Progenitor cell of endocrine pancreas (in vitro differentiated cells): ENCODE measurements around the gene ITGBL1. TPM values are rescaled to one million over a fixed set of nuclear protein-coding genes. Genes with fewer than 3 reads are reported as not detected.

Experiments used
- DNase-seq: peaks from one replicate; pipeline ENCODE4 v3.0.0; 2021; ENCODE audit warnings: low spot score; ENCODE audit not compliant: unreplicated experiment
- H3K27ac Mint-ChIP-seq: 2 replicates; pipeline ENCODE4 v1.8.0; 2021; ENCODE audit warnings: mild to moderate bottlenecking, moderate library complexity, mixed read lengths
- H3K27me3 Mint-ChIP-seq: 2 replicates; pipeline ENCODE4 v1.8.0; 2021; ENCODE audit warnings: mixed read lengths
- H3K36me3 Mint-ChIP-seq: 2 replicates; pipeline ENCODE4 v1.8.0; 2022; ENCODE audit warnings: mixed read lengths; ENCODE audit not compliant: insufficient read depth
- H3K4me1 Mint-ChIP-seq: 2 replicates; pipeline ENCODE4 v1.8.0; 2021; ENCODE audit warnings: low read depth, mixed read lengths
- H3K4me3 Mint-ChIP-seq: 2 replicates; pipeline ENCODE4 v1.8.0; 2021; ENCODE audit warnings: low read depth, mild to moderate bottlenecking, moderate library complexity, mixed read lengths
- H3K9me3 Mint-ChIP-seq: 2 replicates; pipeline ENCODE4 v1.8.0; 2021; ENCODE audit warnings: low read depth, mixed read lengths
- CTCF ChIP-seq: fragments of 200-600 bp; sonication (generic); IDR thresholded peaks from one replicate; pipeline ENCODE4 v1.5.0; 2021; ENCODE audit warnings: antibody characterized with exemption, mild to moderate bottlenecking; ENCODE audit not compliant: unreplicated experiment
- total RNA-seq: library from RNA; stranded (reverse); gene quantifications from 2 replicates; pipeline ENCODE4 v1.2.1, GENCODE V29; 2021

Gene ITGBL1
- total RNA-seq, 1 donor from 2014 or later, result not detected

DNA sequence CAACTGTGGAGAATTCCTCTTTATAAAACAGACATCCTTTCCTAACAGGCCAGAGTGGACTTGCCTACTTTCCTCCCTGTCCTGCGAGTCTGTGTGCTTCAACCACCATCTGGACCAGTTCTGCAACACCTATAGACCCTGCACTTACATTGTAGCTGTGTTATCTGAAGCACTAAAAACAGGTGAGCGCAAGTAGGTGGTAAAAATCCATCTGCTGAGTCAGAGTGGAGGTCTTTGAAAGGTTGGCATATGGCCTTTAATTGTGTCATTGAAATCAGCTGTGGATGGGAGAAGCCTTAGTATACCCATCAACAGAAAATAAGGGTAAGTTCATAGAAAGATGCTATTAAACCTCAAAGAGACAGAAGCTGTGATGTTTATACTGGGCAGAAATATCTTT lies 28.6 kb upstream of the ITGBL1 start:
- Mint-ChIP-seq H3K4me3 (no peak overlapping the region), H3K27me3 (peaks cover 9% of the 10 kb centered on the region), H3K27ac (peak overlapping the region; percentile 71), H3K9me3 (no peaks in the 10 kb centered on the region), H3K4me1 (peaks cover 13% of the 10 kb centered on the region), H3K36me3 (no peaks in the 10 kb centered on the region)
- TF ChIP-seq CTCF, result no peak
- DNase-seq, result no peak

DNA sequence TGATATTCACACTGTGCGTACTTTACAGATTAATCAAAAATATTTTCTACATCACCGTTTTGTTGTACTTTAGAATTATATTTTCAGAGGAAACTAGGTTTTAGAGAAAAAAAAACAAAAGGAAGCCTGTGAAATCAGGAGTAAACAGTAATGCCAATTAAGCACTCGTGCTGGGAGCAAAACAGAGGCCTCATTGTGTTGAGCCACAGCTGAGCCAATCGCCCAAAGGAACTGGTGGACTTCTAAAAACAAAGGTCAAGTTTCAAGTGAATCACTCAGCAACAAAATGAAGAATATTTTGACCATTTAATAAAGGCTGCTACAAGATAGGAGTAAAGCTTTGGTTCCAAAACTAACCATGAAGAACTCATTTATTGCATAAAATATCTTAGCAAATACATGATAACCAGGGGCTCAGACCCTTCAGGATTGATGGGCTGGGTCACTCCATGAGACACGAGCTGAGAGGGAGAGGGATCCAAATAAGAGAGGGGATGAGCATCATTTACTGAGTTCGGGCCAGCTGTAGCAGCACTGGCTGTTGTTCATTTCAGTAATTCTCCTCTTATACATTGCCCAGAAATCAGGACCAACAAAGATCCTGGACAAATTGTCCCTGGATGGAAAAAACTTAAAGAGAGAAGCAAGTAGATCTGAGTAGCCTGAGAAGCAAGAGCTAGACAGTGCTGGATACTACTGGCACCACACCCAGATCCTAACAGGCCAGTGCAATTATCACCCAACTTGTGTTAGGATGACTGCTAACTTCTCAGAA lies 27.9 kb upstream of the ITGBL1 start:
- DNase-seq, result no peak
- Mint-ChIP-seq H3K9me3 (no peaks in the 10 kb centered on the region), H3K27me3 (peaks cover 4% of the 10 kb centered on the region), H3K4me3 (no peak overlapping the region), H3K4me1 (peaks cover 13% of the 10 kb centered on the region), H3K36me3 (no peaks in the 10 kb centered on the region), H3K27ac (peak overlapping the region; percentile 71)
- TF ChIP-seq CTCF, result no peak

- no peaks in the 10 kb centered on the region for H3K9me3 Mint-ChIP-seq
- peaks cover 4% of the 10 kb centered on the region for H3K27me3 Mint-ChIP-seq
- no peak overlapping the region for H3K27ac Mint-ChIP-seq
- H3K36me3 Mint-ChIP-seq, result no peaks in the 10 kb centered on the region
- peaks cover 13% of the 10 kb centered on the region for H3K4me1 Mint-ChIP-seq
- no peak for DNase-seq
- no peak overlapping the region for H3K4me3 Mint-ChIP-seq
- no peak for TF ChIP-seq CTCF
Measured at GRCh38 chr13:101425156-101425471, 27.4 kb upstream of the ITGBL1 start.

DNA sequence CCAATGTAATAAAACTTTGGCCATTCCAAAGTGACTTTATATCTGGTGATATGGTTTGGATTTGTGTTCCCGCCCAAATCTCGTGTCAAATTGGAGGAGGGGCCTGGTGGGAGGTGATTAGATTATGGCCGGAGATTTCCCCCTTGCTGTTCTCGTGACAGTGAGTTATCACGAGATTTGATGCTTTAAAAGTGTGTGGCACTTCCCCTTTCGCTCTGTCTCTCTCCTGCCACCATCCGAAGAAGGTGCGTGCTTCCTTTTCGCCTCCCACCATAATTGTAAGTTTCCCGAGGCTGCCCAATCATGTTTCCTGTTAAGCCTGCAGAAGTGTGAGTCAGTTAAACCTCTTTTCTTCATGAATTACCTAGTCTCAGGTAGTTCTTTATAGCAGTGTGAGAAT lies 26.9 kb upstream of the ITGBL1 start:
- Mint-ChIP-seq H3K36me3 (no peaks in the 10 kb centered on the region), H3K27ac (no peak overlapping the region), H3K4me1 (peaks cover 13% of the 10 kb centered on the region), H3K4me3 (no peak overlapping the region), H3K9me3 (no peaks in the 10 kb centered on the region), H3K27me3 (peaks cover 4% of the 10 kb centered on the region)
- DNase-seq, result no peak
- TF ChIP-seq CTCF, result no peak

DNA sequence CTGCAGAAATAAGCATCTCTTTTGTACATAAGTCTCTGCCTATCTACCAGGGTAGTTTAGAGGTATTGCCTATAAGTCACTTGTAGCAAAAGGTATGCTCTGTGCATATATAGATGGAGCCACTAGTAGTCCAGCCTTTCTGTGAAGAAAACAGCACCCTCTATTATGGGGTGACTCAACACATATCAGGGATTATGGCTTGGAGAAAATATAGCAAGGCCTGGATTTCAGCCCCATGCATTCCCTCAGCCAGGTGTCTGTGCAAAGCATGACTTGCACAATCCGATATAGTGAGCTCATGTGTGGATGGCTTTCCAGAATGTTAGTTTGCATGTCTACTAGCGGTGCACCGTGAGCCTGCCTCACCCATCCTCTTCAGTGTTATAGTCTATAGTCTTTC lies 22.7 kb upstream of the ITGBL1 start:
- H3K27ac Mint-ChIP-seq, result no peak overlapping the region
- no peaks in the 10 kb centered on the region for H3K9me3 Mint-ChIP-seq
- no peaks in the 10 kb centered on the region for H3K36me3 Mint-ChIP-seq
- no peak for DNase-seq
- no peak for TF ChIP-seq CTCF
- peaks cover 2% of the 10 kb centered on the region for H3K4me1 Mint-ChIP-seq
- H3K27me3 Mint-ChIP-seq, result peaks cover 6% of the 10 kb centered on the region
- no peak overlapping the region for H3K4me3 Mint-ChIP-seq
